NCI-H748 (cell line): ENCODE measurements around the gene NFYC.

ENCODE experiments used
- DNase-seq: peaks from one replicate; lab custom pipeline; 2025; ENCODE audit not compliant: unreplicated experiment; lab: John Stamatoyannopoulos, UW

Gene NFYC

DNA sequence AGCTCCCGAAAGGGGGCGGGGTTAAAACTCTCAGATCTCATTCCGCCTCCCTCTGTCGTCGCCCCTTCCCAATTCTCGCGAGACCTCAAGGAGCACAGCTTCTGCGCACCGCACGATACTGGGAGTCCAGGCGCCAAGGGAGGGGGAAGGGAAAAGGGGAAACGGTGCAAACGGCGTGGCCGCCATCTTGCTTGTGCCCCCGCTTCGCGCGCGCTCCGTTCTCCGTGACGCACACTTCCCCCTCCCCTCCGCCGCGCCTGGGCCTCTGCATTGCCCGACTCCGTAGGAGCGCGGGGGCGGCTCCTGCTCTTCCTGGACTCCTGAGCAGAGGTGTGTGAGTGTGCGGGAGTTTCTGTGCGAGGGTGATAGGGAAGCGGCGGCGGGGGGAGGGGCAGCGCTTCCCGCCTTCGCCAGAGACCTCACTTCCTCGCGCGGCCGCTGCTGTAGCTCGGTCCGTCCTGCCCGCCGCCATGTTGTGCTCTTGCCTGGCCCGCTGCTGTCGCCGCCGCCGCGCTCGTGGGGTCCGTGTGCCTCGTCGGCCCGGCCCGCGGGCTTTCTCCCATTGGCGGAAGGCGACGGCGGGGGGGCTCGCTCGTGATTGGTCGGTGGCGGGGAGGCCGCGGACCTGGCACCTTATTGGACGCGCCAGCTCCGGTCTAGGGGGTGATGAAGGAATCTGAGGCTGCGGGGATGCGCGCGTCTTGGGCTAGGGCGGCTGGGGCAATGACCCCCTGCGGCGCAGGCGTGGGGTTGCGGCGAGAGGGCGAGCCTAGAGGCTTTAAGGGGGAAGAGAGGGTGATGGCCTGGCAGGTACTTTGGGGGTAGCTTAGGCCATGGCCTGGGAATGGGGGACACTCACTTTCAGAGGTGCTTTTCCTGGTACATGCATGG lies at the start of gene NFYC:
Gene NFYC, plus strand, starts transcription at position 167 of the 891 bp plus-strand sequence. CDS start 47,140 bp downstream, outside the sequence.
- peak; percentile 100 for DNase-seq

DNA sequence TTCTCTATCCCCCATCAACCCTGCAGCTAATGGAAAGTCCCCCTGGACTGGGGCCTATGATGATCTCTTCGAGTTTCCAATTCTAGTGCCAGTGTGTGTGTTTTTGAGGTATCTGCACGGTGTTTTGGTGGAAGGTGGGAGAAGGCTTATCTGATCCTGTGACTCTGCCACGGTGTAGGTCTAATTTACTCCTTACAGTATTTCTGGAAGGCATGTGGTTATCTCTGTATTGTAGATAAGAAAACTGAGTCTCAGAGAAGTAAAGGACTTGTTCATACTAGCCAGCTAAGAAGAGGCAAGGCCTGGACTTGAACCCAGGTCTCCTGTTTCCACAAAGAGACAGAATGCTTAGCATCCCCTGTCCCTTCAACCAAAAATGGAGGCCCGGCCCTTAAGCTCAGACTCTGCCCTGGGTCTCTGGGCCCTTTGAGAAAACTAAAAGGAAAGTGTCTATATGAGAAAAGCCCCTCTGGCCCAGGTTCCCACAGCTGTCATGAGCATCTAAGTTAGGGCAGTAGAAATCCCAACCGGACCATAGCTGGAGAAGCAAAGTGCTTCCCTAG lies 46.3 kb upstream of the NFYC start:
- no peak for DNase-seq

DNA sequence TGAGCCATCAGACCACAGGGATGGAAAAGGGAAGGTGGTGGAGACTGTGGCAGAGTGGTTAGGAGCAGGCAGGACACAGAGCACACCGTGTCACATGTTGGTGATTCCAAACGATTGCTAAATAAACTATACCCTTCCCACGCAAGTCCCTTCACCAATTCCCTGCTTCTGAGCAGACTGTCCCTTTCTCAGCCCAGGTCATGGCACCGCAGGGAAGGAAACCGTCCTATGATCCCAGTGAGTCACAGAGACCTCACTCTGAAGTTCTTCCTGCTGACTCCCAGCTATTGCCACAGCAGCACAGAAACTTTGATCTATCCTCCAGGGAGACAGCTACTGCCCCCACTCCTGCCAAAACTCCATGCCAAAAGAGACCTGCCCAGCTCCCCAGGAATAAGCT lies 45.2 kb upstream of the NFYC start:
- DNase-seq, result no peak

DNA sequence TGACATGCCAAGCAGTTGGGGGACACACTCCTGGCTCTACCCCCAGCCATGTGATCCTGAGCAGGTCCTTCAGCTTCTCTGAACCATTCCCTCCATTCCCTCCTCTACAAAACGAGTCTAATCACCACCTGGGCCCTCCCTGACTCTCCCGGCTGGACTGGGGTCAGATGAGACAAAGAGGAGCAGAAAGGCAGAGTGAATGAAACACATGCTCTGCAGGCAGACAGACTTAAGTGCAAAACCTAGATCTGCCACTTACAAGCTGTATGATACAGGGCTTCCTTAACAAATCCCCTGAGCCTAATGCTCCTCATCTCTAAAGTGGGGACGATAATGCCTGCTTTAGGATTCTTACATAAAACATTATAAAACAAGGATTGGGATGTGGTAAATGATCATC lies 43.3 kb upstream of the NFYC start:
- DNase-seq, result no peak

DNA sequence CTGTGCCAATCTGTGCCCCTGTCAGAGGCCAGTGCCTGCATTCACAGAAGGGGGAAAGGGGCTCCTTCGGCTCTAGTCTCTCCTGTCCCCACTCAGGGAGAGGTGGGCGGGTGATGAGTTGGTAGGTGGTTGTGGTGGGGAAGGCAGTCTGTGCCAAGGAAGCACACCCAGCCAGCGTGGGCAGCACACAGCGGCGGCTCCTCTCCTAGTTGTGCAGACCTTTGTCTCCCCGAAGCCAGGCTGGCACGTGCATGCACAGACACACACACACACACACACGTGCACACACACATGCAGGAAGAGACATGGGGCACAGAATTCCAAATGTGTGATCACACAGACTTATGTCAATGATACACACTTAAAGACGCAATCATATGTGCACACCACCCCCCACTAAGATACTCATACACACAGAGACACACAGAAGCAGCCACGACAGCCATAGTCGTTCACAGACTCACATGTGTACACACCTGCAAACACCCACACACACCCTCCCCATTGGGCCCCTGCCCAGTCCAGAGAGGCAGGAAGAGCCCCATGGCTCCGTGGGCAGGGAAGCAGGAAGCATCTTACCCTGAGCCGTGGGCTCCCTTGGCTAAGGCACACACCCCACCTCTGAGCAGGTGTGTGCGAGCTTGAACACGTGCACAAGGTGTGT lies 42.4 kb upstream of the NFYC start:
- DNase-seq, result peak; percentile 85

DNA sequence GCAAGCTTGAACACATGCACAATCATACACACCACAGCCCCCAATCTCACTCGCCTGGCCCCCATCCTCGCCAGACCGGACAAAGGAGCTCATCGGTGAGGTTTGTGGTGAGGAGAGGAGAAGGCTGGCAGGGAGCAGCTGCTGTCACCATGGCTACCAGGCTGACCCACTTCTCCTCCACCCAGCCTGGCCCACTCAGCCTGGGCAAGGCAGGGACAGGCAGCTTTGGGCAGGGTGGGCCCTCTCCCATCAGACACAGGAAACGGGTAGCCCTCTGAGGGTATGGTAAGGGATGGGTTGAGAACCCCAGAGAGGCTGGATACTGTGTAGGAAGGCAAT lies 41.9 kb upstream of the NFYC start:
- peak; percentile 85 for DNase-seq

DNA sequence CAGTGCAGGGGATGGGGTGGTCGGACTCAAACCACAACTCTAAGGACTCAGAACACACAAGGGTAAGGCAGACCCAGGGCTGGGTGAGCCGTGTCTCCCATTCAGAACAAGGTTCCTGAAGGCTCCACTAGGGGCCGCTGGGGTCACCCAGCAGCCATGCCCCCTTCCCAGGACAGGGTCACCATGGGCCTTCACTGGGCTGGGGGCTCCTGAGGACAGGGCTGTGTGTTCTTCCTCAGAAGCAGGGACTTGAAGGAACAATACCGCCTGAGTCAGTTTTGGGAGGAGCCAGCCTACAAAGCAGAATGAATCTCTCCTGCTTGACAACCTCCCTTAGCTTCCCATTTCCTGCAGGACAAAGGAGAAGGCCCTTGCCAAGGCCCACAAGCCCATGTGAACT lies 41.4 kb upstream of the NFYC start:
- no peak for DNase-seq

DNA sequence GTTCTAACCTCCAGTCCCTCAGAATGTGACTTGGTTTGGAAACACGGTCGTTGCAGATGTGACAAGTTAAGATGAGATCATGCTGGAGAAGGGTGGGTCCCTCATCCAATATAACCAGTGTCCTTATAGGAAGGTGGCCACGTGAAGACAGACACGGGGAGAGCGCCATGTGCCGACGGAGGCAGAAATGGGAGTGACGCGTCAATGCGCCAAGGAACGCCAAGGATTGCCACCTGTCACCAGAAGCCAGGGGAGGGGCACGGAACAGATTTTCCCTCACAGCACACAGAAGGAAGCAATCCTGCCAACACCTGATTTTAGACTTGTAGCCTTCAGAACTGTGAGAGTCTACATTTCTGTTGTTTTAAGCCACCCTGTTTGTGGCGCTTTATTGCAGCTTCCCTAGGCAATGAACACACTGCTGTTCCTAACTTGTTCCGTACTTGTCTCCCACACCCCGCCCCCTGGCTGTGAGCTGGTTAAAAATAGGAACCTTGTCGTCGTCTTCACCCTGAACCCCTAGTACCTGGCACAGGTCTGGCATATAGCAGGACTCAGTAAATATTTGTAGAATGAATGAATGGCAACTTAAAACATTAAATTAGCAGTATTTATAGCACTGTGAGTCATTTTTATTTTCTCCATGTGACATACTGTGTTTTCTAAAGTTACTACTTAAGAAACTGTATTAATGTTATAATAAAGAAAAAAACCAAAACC lies 40.2 kb upstream of the NFYC start:
- DNase-seq, result no peak

DNA sequence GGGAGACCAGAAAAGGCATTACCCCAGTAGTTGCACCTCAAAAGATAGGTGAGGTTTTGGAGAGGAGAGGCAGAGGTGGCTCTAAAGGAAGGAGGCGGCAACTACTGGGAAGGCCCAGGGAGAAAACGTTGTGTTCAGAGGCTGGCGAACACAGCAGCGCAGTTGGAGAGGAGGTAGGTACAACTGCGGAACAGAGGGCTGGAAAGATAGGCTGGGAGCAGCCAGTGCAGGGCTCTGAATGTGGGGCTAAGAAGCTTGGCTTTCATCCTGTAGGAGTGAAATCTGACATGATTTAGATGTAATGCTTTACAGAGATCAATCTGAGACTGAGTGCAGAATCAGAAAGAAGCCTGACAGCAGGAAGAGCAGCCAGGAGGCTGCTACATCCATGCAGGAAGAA lies 39.0 kb upstream of the NFYC start:
- no peak for DNase-seq

- DNase-seq, result no peak
These were observed 38.5 kb upstream of the NFYC start for GRCh38 chr1:40652979-40653378.

GRCh38 chr1:40653851-40654537 lies 37.5 kb upstream of the NFYC start:
- DNase-seq, result peak; percentile 90

- no peak for DNase-seq
These were observed 34.5 kb upstream of the NFYC start for GRCh38 chr1:40657046-40657445.

DNA sequence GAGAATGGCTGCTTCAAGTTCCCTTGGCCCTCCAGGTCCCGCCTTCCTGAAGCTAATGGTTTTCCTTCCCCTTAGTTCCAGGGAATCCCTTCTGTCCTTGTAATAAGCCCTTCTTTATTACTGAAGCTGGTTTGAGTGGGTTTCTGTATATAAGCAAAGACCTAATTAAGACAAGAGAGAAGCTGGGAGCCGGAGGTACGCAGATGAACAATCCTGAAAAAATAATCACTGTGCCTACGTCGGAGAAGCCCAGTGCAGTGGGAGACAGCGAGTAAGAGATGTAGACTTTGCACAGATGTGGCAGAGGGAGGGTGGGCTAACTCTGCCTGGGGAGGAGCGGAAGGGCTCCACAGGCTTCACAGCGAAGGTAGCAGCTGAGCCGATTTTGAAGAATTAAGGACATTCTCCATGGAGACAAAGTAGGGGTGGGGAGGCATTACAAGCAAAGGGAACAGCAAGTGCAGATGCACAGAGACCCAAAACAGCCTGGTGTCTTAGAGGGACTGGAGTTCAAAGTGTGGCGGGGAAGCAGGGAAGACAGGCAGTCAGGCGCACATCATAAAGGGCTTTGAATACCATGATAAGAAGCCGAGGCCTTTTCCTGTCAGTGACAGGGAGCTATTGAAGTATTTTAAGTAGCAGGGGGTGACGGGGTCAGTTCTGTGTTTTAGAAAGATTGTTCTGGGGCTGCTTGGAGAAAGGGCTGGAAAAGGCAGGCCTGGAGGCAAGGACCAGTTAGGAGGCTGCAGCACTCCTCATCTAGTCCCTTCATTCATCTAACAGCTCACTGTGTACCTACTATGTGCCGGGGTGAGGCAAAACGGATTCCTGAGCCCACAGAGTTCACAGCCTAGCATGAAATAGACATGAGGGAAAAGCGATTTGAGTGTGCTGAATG lies 32.5 kb upstream of the NFYC start:
- DNase-seq, result no peak

GRCh38 chr1:40659649-40659947 lies 31.9 kb upstream of the NFYC start:
- no peak for DNase-seq

DNA sequence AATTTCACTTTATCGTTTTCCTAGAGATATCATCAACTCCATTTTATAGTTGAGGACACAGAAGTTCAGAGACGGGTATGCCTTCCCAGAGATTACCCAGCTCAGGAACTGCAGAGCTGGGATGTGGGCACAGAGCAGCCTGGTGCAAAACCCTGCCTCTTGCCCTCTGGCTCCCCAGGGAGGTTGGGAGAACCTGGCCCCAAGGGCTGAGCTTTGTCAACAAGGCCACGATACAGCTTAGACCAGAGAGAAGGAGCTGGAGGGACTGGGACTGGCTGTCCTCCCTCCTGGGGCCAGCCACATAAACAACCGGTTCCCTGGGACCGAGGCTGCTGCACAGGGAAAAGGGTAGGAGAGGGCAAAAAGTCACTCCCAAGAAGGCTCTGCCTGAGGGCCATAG lies 29.8 kb upstream of the NFYC start:
- no peak for DNase-seq

- no peak for DNase-seq
These were observed 29.4 kb upstream of the NFYC start for GRCh38 chr1:40662151-40662550.

GRCh38 chr1:40662864-40663263 lies 28.6 kb upstream of the NFYC start:
- no peak for DNase-seq

DNA sequence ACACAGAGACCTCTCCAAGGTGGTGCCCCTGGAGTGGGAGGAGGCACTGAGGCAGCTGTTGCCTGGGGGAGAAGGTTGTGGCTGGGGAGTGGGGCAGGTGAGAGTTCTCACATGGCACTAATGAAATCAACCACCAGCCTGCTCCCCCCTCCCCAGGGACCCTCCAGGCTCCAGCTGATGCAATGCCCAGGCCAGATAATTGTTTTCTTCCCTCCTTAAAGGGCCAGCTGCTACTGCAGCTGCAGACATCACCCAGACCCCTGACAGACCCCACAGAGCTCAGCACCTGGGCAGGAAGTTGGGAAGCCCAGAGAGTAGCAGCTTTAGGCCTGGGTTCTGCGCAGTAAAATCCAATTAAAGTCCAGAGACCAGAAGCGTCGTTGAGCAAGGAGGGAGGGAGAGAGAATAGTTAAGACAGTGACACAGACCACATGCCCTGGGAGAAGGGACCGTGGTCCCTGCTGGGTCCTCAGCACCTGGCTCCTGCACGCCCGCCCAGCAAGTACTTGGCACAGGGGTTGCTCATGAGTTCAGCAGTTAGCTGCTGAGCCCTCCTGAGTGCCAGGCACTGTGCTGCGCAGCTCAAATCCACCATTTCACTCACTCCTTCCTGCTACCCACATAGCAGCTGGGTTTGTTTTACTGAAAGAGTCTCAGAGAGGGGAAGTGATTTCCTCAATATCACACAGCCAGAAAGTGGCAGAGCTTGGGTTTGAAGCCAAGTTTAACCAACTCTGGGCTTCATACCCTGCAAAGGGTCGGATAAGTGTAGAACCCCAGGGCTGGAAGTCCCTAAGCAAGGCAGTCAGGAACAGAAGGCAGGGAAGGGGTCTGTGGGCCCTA lies 28.0 kb upstream of the NFYC start:
- DNase-seq, result peak; percentile 76

DNA sequence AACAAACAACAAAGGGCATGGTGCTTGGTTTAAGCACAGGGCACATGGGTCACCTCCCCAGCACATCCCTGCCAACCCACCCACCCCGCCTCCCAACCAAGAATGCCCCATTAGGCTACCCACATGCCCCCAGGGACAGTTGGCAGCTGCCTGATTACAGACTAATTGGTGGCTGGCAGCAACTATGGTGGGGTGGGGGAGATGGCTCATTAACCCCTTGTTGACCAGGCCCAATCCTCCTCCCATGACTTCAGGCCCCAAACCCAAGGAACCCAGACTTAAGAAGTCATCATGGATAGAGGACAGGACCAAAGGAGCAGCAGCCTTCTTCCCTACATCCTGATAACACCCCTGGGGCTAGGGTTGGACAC lies 27.4 kb upstream of the NFYC start:
- peak; percentile 75 for DNase-seq
